Measurements from ENCODE around the gene NPW. TPM values are rescaled to one million over a fixed set of nuclear protein-coding genes. Genes with fewer than 3 reads are reported as not detected.

The NPW gene
- total RNA-seq, 2 experiments from 2014 or later: 24.3 to 28.3 TPM

- ChIA-PET CTCF (interaction anchor here (1.1 to 2.2 kb wide), 2 partner anchors 134 to 148 kb away, joined by 4 to 8 read pairs; no protein-coding TSS in a partner anchor), POLR2A (interaction anchor here (1.1 to 2.8 kb wide), 6 partner anchors 9 to 152 kb away, joined by 3 to 16 read pairs (median 8); partner anchors contain the start of genes NOXO1 and TRAF7)
- H3K27ac Mint-ChIP-seq: peak overlapping the region; percentile 91
- peaks cover 38% of the 10 kb centered on the region for H3K36me3 Mint-ChIP-seq (ENCODE audit: low read depth)
- H3K4me3 Mint-ChIP-seq: peak overlapping the region; percentile 97
- no peaks in the 10 kb centered on the region for H3K9me3 Mint-ChIP-seq
- DNase-seq (no peak), ATAC-seq (no peak)
- intact Hi-C loops (cut with micrococcal nuclease): no loop called here
- peaks cover 41% of the 10 kb centered on the region for H3K4me1 Mint-ChIP-seq (ENCODE audit: low read depth)
- no peak for TF ChIP-seq CTCF (IDR thresholded peaks at IDR 0.05)
- no peaks in the 10 kb centered on the region for H3K27me3 Mint-ChIP-seq
Observed at GRCh38 chr16:2007081-2007836, 12.3 kb upstream of the NPW start.

- DNase-seq: peak; percentile 67
- Mint-ChIP-seq H3K27ac (peak overlapping the region; percentile 91), H3K4me3 (peak overlapping the region; percentile 97), H3K27me3 (no peaks in the 10 kb centered on the region), H3K4me1 (ENCODE audit: low read depth) (peaks cover 41% of the 10 kb centered on the region), H3K9me3 (no peaks in the 10 kb centered on the region), H3K36me3 (ENCODE audit: low read depth) (peaks cover 35% of the 10 kb centered on the region)
- peak; percentile 11 for ATAC-seq
- intact Hi-C loops (cut with micrococcal nuclease): no loop called here
- CTCF ChIA-PET: interaction anchor here (0.9 to 2.2 kb wide), 5 partner anchors 9 to 147 kb away, joined by 3 to 8 read pairs (median 4); partner anchors contain the start of genes NTHL1 and TSC2
- POLR2A ChIA-PET: interaction anchor here (0.9 to 2.8 kb wide), 12 partner anchors 10 to 151 kb away, joined by 3 to 16 read pairs (median 6); partner anchors contain the start of genes GFER, NOXO1, NPW and RPS2
- TF ChIP-seq CTCF (IDR thresholded peaks at IDR 0.05): no peak
Observed at GRCh38 chr16:2008009-2008526, 11.5 kb upstream of the NPW start.

GRCh38 chr16:2008631-2009163, 10.9 kb upstream of the NPW start:
- ATAC-seq: peak; percentile 7
- Mint-ChIP-seq H3K36me3 (ENCODE audit: low read depth) (peaks cover 35% of the 10 kb centered on the region), H3K27me3 (no peaks in the 10 kb centered on the region), H3K4me3 (peak overlapping the region; percentile 97), H3K4me1 (ENCODE audit: low read depth) (peaks cover 41% of the 10 kb centered on the region), H3K27ac (peak overlapping the region; percentile 91), H3K9me3 (no peaks in the 10 kb centered on the region)
- peak; percentile 66 for DNase-seq
- intact Hi-C loops (cut with micrococcal nuclease): no loop called here
- POLR2A ChIA-PET: interaction anchor here (0.6 to 2.8 kb wide), 17 partner anchors 10 to 151 kb away, joined by 3 to 16 read pairs (median 4); partner anchors contain the start of genes GFER, NOXO1, NPW and RPS2
- TF ChIP-seq CTCF (IDR thresholded peaks at IDR 0.05): no peak
- CTCF ChIA-PET: interaction anchor here (0.9 to 2.2 kb wide), 5 partner anchors 8 to 139 kb away, joined by 3 to 8 read pairs (median 3); partner anchors contain the start of genes NTHL1 and TSC2

GRCh38 chr16:2009164-2009711, 10.3 kb upstream of the NPW start:
- no peak for TF ChIP-seq CTCF (IDR thresholded peaks at IDR 0.05)
- H3K27ac Mint-ChIP-seq: peak overlapping the region; percentile 91
- H3K27me3 Mint-ChIP-seq: no peaks in the 10 kb centered on the region
- peak; percentile 28 for DNase-seq
- POLR2A ChIA-PET: interaction anchor here (0.6 to 2.8 kb wide), 13 partner anchors 11 to 146 kb away, joined by 3 to 16 read pairs (median 6); partner anchors contain the start of genes GFER, NOXO1, NPW and RPS2
- peaks cover 35% of the 10 kb centered on the region for H3K36me3 Mint-ChIP-seq (ENCODE audit: low read depth)
- peak; percentile 32 for ATAC-seq
- CTCF ChIA-PET: interaction anchor here (1.0 to 2.2 kb wide), 4 partner anchors 13 to 138 kb away, joined by 3 to 8 read pairs (median 4); partner anchors contain the start of genes NTHL1 and TSC2
- no peaks in the 10 kb centered on the region for H3K9me3 Mint-ChIP-seq
- H3K4me1 Mint-ChIP-seq (ENCODE audit: low read depth): peaks cover 41% of the 10 kb centered on the region
- intact Hi-C loops (cut with micrococcal nuclease): no loop called here
- H3K4me3 Mint-ChIP-seq: peak overlapping the region; percentile 97

Measured in activated CD8-positive, alpha-beta T cell treated with anti-CD3 and anti-CD28 coated beads for 36 hours (primary cell).